Measurements from ENCODE around the gene NFKBIE.

- TF ChIP-seq, protein P1, sequence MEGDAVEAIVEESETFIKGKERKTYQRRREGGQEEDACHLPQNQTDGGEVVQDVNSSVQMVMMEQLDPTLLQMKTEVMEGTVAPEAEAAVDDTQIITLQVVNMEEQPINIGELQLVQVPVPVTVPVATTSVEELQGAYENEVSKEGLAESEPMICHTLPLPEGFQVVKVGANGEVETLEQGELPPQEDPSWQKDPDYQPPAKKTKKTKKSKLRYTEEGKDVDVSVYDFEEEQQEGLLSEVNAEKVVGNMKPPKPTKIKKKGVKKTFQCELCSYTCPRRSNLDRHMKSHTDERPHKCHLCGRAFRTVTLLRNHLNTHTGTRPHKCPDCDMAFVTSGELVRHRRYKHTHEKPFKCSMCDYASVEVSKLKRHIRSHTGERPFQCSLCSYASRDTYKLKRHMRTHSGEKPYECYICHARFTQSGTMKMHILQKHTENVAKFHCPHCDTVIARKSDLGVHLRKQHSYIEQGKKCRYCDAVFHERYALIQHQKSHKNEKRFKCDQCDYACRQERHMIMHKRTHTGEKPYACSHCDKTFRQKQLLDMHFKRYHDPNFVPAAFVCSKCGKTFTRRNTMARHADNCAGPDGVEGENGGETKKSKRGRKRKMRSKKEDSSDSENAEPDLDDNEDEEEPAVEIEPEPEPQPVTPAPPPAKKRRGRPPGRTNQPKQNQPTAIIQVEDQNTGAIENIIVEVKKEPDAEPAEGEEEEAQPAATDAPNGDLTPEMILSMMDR (IDR thresholded peaks at IDR 0.05): no peak
- no peak for TF ChIP-seq EP300 (IDR thresholded peaks at IDR 0.05)
- TF ChIP-seq POLR2A (IDR thresholded peaks at IDR 0.05): no peak
These were observed 29.8 kb upstream of the NFKBIE start for GRCh38 chr6:44294832-44295791.
